HCT116 (cell line): ENCODE data around the gene BCKDK. TPM values are rescaled to one million over a fixed set of nuclear protein-coding genes. Genes with fewer than 3 reads are reported as not detected.

Source experiments
- ATAC-seq: fragments of 200-7000 bp; cut with Tn5 transposase; 2 replicates; pipeline ENCODE4 v1.9.1; 2020; ENCODE audit warnings: mild to moderate bottlenecking, moderate library complexity
- BruUV-seq: library from RNA; stranded (reverse); fragments of 400-500 nt; replicated peaks from 2 replicates; lab custom pipeline; 2021; lab: Mats Ljungman, UMichigan
- CTCF ChIA-PET: fragments of 300-600 bp; sonication (Branson Sonifier 250); formaldehyde crosslinking; loops from one replicate; lab custom pipeline; 2021; ENCODE audit warnings: antibody characterized with exemption; lab: Charles Lee
- POLR2A ChIA-PET: fragments of 300-600, 350-600 bp; sonication (Branson Sonifier 250); formaldehyde crosslinking; loops from one replicate; lab custom pipeline; 2021; ENCODE audit warnings: antibody characterized with exemption; lab: Charles Lee
- RAD21 ChIA-PET, 2 experiments: fragments of 300-600 bp; sonication (Branson Sonifier 250); formaldehyde crosslinking; loops; one replicate each; lab custom pipeline; 2023; ENCODE audit warnings: low total read pairs in 2 of 2; ENCODE audit not compliant: uncharacterized antibody in 2 of 2, unreplicated experiment in 2 of 2, low non-redundant PET in 1 of 2; lab: Charles Lee
- DNase-seq: peaks from one replicate; pipeline ENCODE4 v3.0.0-alpha.2; 2010; ENCODE audit warnings: low read depth, low spot score
- H2AFZ ChIP-seq: fragments of 200-600 bp; shearing (Covaris generic), sonication (generic); 2 replicates; pipeline ENCODE4 v1.6.1; 2017; ENCODE audit warnings: low read depth, mixed run types, mixed read lengths, antibody characterized with exemption, low read length; ENCODE audit not compliant: poor library complexity, severe bottlenecking
- H3K27ac ChIP-seq: 2 replicates; pipeline ENCODE4 v1.5.1; 2012; ENCODE audit warnings: low read depth, low read length
- H3K27me3 ChIP-seq: fragments of 200-600 bp; sonication (generic); 2 replicates; pipeline ENCODE4 v1.6.1; 2016; ENCODE audit warnings: mixed run types, low read length, mixed read lengths; ENCODE audit not compliant: insufficient read depth
- H3K36me3 ChIP-seq, 2 experiments: fragments of 200-500 bp in 1 of 2; fragments of 200-600 bp in 1 of 2; sonication (Bioruptor generic) in 1 of 2; sonication (generic) in 1 of 2; 2 replicates each; pipeline versions ENCODE4 v1.5.1 to v1.6.1; 2014 to 2016; ENCODE audit warnings: low read length in 2 of 2, inconsistent platforms in 1 of 2, mixed read lengths in 1 of 2, mixed run types in 1 of 2; ENCODE audit not compliant: insufficient read depth in 2 of 2, control insufficient read depth in 1 of 2
- H3K4me1 ChIP-seq, 2 experiments: fragments of 200-600 bp in 1 of 2; sonication (generic) in 1 of 2; 2 replicates each; pipeline versions ENCODE4 v1.5.1 to v1.6.1; 2012 to 2017; ENCODE audit warnings: low read length in 2 of 2, inconsistent platforms in 1 of 2, mild to moderate bottlenecking in 1 of 2, mixed read lengths in 1 of 2, mixed run types in 1 of 2, moderate library complexity in 1 of 2; ENCODE audit not compliant: insufficient read depth in 2 of 2, control insufficient read depth in 1 of 2
- H3K4me2 ChIP-seq: fragments of 200-600 bp; sonication (generic); 2 replicates; pipeline ENCODE4 v1.6.1; 2017; ENCODE audit warnings: mixed run types, low read length, mixed read lengths
- H3K4me3 ChIP-seq, 2 experiments: fragments of 200-600 bp in 1 of 2; sonication (generic) in 1 of 2; replicated peaks in 1 of 2; 2 replicates each; pipeline ENCODE4 v1.5.1; 2011 to 2016; ENCODE audit warnings: low read length in 2 of 2, control low read depth in 1 of 2, low read depth in 1 of 2, mild to moderate bottlenecking in 1 of 2, mixed read lengths in 1 of 2, mixed run types in 1 of 2
- H3K79me2 ChIP-seq: fragments of 200-600 bp; sonication (generic); 2 replicates; pipeline ENCODE4 v1.6.1; 2017; ENCODE audit warnings: mild to moderate bottlenecking, mixed run types, low read length, moderate library complexity, mixed read lengths; ENCODE audit not compliant: insufficient read depth
- H3K9ac ChIP-seq: fragments of 200-600 bp; sonication (generic); 2 replicates; pipeline ENCODE4 v1.6.1; 2016; ENCODE audit warnings: low read length, mixed read lengths
- H3K9me2 ChIP-seq: fragments of 200-600 bp; sonication (generic), shearing (Covaris generic); 2 replicates; pipeline ENCODE4 v1.6.1; 2017; ENCODE audit warnings: mixed run types, mild to moderate bottlenecking, moderate library complexity; ENCODE audit not compliant: insufficient read depth
- H3K9me3 ChIP-seq, 2 experiments: fragments of 200-500 bp in 1 of 2; fragments of 200-600 bp in 1 of 2; sonication (Bioruptor generic) in 1 of 2; sonication (generic) in 1 of 2; 2 replicates each; pipeline ENCODE4 v1.6.1; 2014 to 2017; ENCODE audit warnings: low read length in 2 of 2, mixed read lengths in 2 of 2, inconsistent platforms in 1 of 2, low read depth in 1 of 2, mild to moderate bottlenecking in 1 of 2, mixed run types in 1 of 2, moderate library complexity in 1 of 2; ENCODE audit not compliant: control insufficient read depth in 1 of 2, insufficient read depth in 1 of 2
- H4K20me1 ChIP-seq: fragments of 200-600 bp; sonication (generic), shearing (Covaris generic); 2 replicates; pipeline ENCODE4 v1.6.1; 2017; ENCODE audit warnings: mixed run types, mild to moderate bottlenecking, moderate library complexity; ENCODE audit not compliant: insufficient read depth
- CEBPB ChIP-seq: IDR thresholded peaks from 2 replicates; pipeline ENCODE4 v1.6.1; 2012; ENCODE audit warnings: low read depth
- CTCF ChIP-seq, 3 experiments: fragments of 200-600 bp in 1 of 3; sonication (generic) in 1 of 3; IDR thresholded peaks in 2 of 3; conservative IDR thresholded peaks in 1 of 3; 2 replicates each; pipeline ENCODE4 v1.5.1; 2012 to 2017; ENCODE audit warnings: low read depth in 2 of 3, low read length in 2 of 3, antibody characterized with exemption in 1 of 3, borderline replicate concordance in 1 of 3, control low read depth in 1 of 3, mild to moderate bottlenecking in 1 of 3, mixed read lengths in 1 of 3, mixed run types in 1 of 3, moderate library complexity in 1 of 3; ENCODE audit not compliant: insufficient read depth in 1 of 3
- EGR1 ChIP-seq: IDR thresholded peaks from 2 replicates; pipeline ENCODE4 v1.6.1; 2012; ENCODE audit warnings: low read depth
- ELF1 ChIP-seq: IDR thresholded peaks from 2 replicates; pipeline ENCODE4 v1.6.1; 2012; ENCODE audit warnings: low read depth, borderline replicate concordance
- EZH2phosphoT487 ChIP-seq: fragments of 200-600 bp; IDR thresholded peaks from 2 replicates; pipeline ENCODE4 v1.6.1; 2018; ENCODE audit warnings: antibody characterized with exemption, borderline replicate concordance
- JUND ChIP-seq: IDR thresholded peaks from 2 replicates; pipeline ENCODE4 v1.6.1; 2012
- MAX ChIP-seq: IDR thresholded peaks from 2 replicates; pipeline ENCODE4 v1.6.1; 2012
- POLR2A ChIP-seq: IDR thresholded peaks from 2 replicates; pipeline ENCODE4 v1.7.0; 2011; ENCODE audit warnings: borderline replicate concordance; ENCODE audit not compliant: insufficient read depth, insufficient read length; ENCODE audit errors: extremely low read depth
- SIN3A ChIP-seq: IDR thresholded peaks from 2 replicates; pipeline ENCODE4 v1.6.1; 2012; ENCODE audit warnings: low read depth
- SP1 ChIP-seq: IDR thresholded peaks from 2 replicates; pipeline ENCODE4 v1.6.1; 2012; ENCODE audit warnings: low read depth
- SRF ChIP-seq: IDR thresholded peaks from 2 replicates; pipeline ENCODE4 v1.6.1; 2012; ENCODE audit warnings: low read depth
- TCF7L2 ChIP-seq: IDR thresholded peaks from 2 replicates; pipeline ENCODE4 v1.7.0; 2011; ENCODE audit warnings: borderline replicate concordance, inconsistent platforms; ENCODE audit not compliant: insufficient read depth, insufficient read length; ENCODE audit errors: extremely low read depth
- YY1 ChIP-seq: IDR thresholded peaks from 2 replicates; pipeline ENCODE4 v1.6.1; 2011; ENCODE audit warnings: low read length, low read depth, moderate library complexity, mild to moderate bottlenecking; ENCODE audit not compliant: insufficient replicate concordance; ENCODE audit errors: extremely low read depth
- ZBTB33 ChIP-seq: IDR thresholded peaks from 2 replicates; pipeline ENCODE4 v1.6.1; 2011; ENCODE audit warnings: mild to moderate bottlenecking, low read length, moderate library complexity; ENCODE audit not compliant: insufficient replicate concordance; ENCODE audit errors: extremely low read depth
- ZFX ChIP-seq: fragments of 450-650 bp; IDR thresholded peaks from 2 replicates; pipeline ENCODE4 v1.6.1; 2017
- intact Hi-C: fragments of 100-400 bp; cut with micrococcal nuclease; formaldehyde crosslinking; loops from 2 replicates; pipeline ENCODE4 v1.10.0; 2022
- total RNA-seq: library from RNA; stranded (reverse); gene quantifications from one replicate; pipeline ENCODE4 v1.2.1, GENCODE V29; 2021; ENCODE audit not compliant: unreplicated experiment

Gene BCKDK
- total RNA-seq, 1 experiment from 2014 or later = 60.7 TPM

- no peak overlapping the region for H2AFZ ChIP-seq
- CTCF ChIA-PET = interaction anchor here (0.7 kb wide), 1 partner anchor 9 kb away, joined by 3 read pairs; no protein-coding TSS in a partner anchor
Observed at GRCh38 chr16:31107465-31107867, 720 bp upstream of the BCKDK start.

More at GRCh38 chr16:31107465-31107867, 720 bp upstream of the BCKDK start:
- no peaks in the 10 kb centered on the region for H4K20me1 ChIP-seq
- no peak for TF ChIP-seq TCF7L2
- TF ChIP-seq CTCF (IDR thresholded peaks at IDR 0.05 in 2 of 3, conservative IDR thresholded peaks at IDR 0.05 in 1 of 3; ENCODE audit: borderline replicate concordance in 1 of 3, insufficient read depth in 1 of 3, low read depth in 2 of 3, low read length in 2 of 3) = no peak
- TF ChIP-seq CEBPB = no peak
- TF ChIP-seq ZFX = no peak
- no peak for TF ChIP-seq MAX
- TF ChIP-seq JUND = no peak
- no peak for TF ChIP-seq EZH2phosphoT487
- no peak for TF ChIP-seq SRF
- TF ChIP-seq ZBTB33 = no peak
- no peak for TF ChIP-seq SIN3A
- TF ChIP-seq EGR1 = no peak
- no peak for TF ChIP-seq POLR2A
- no peak for TF ChIP-seq ELF1
- no peak for TF ChIP-seq YY1
- no peak for TF ChIP-seq SP1
- H3K9me2 ChIP-seq = no peaks in the 10 kb centered on the region
- POLR2A ChIA-PET = interaction anchor here (1.3 kb wide), 1 partner anchor 10 kb away, joined by 3 read pairs; the partner anchor contains the start of gene KAT8
- H3K4me2 ChIP-seq = peak overlapping the region; percentile 83
- H3K4me3 ChIP-seq = peak overlapping the region; percentile 83 to 98
- BruUV-seq = no TSS peak
- peaks cover 16% of the 10 kb centered on the region for H3K79me2 ChIP-seq
- no peaks in the 10 kb centered on the region for H3K9me3 ChIP-seq
- peaks cover 10 to 26% of the 10 kb centered on the region in 2 experiments; a peak in 3 of 4 replicates for H3K4me1 ChIP-seq
- no peak overlapping the region for H3K27ac ChIP-seq
- H3K36me3 ChIP-seq = peaks cover 11 to 31% of the 10 kb centered on the region in 2 experiments
- intact Hi-C loops = loop anchor here (5.0 kb wide), 1 partner anchor 335 kb away; the partner anchor contains the start of gene ZNF843
- ATAC-seq (no peak), DNase-seq (no peak)
- RAD21 ChIA-PET = no interaction called here
- no peaks in the 10 kb centered on the region for H3K27me3 ChIP-seq
- peak overlapping the region; percentile 90; the same call in 1 of the 2 replicates for H3K9ac ChIP-seq
